Calu3 (cell line): ENCODE data around the gene PROCR. TPM values are rescaled to one million over a fixed set of nuclear protein-coding genes. Genes with fewer than 3 reads are reported as not detected.

Source experiments
- BruUV-seq: library from RNA; stranded (reverse); fragments of 400-500 nt; replicated peaks from 2 replicates; lab custom pipeline; 2021; lab: Mats Ljungman, UMichigan
- CTCF ChIA-PET: fragments of 300-600 bp; sonication (Branson Sonifier 250); formaldehyde crosslinking; loops from one replicate; lab custom pipeline; 2022; ENCODE audit warnings: antibody characterized with exemption; lab: Charles Lee
- DNase-seq: peaks from one replicate; pipeline ENCODE4 v3.0.0; 2022
- H3K27ac Mint-ChIP-seq: one replicate; pipeline ENCODE4 v1.8.0; 2022; ENCODE audit warnings: mixed read lengths; ENCODE audit not compliant: unreplicated experiment
- H3K27me3 Mint-ChIP-seq: one replicate; pipeline ENCODE4 v1.8.0; 2022; ENCODE audit warnings: mixed read lengths; ENCODE audit not compliant: unreplicated experiment
- H3K36me3 Mint-ChIP-seq: one replicate; pipeline ENCODE4 v1.8.0; 2022; ENCODE audit warnings: mild to moderate bottlenecking, moderate library complexity, mixed read lengths; ENCODE audit not compliant: insufficient read depth, unreplicated experiment
- H3K4me1 Mint-ChIP-seq: one replicate; pipeline ENCODE4 v1.8.0; 2022; ENCODE audit warnings: mild to moderate bottlenecking, low read depth, mixed read lengths; ENCODE audit not compliant: unreplicated experiment
- H3K4me3 Mint-ChIP-seq: one replicate; pipeline ENCODE4 v1.8.0; 2022; ENCODE audit warnings: mild to moderate bottlenecking, low read depth, moderate library complexity, mixed read lengths; ENCODE audit not compliant: unreplicated experiment
- H3K9me3 Mint-ChIP-seq: one replicate; pipeline ENCODE4 v1.8.0; 2022; ENCODE audit warnings: low read depth, mixed read lengths; ENCODE audit not compliant: unreplicated experiment
- intact Hi-C: fragments of 100-400 bp; cut with micrococcal nuclease; formaldehyde crosslinking; loops from one replicate; pipeline ENCODE4 v1.10.0; 2022; ENCODE audit not compliant: unreplicated experiment
- total RNA-seq: library from RNA; stranded (reverse); gene quantifications from 2 replicates; pipeline ENCODE4 v1.2.3, GENCODE V29; 2022
- TF ChIP-seq, protein P1 (sequence below): fragments of 200-600 bp; IDR thresholded peaks from one replicate; pipeline ENCODE4 v1.8.0; 2022; ENCODE audit warnings: antibody characterized with exemption; ENCODE audit not compliant: unreplicated experiment

The PROCR gene
- total RNA-seq, 1 experiment from 2014 or later = 9.7 TPM

DNA sequence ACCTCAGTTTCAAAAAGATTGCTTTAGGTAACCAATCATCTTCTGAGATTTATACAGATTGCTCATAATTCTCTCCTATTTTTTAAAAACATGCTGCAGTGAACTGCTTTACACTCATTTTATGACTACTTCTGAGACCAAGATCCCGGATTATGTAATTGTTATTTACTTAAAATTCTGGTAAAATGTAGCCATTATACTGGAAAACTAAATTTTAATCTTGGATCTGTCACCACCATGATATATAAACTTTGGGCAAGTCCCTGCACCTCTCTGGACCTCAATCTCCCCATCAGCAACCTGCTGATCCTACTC lies 477 bp upstream of the PROCR start:
- CTCF ChIA-PET = interaction anchor here (1.5 kb wide), 1 partner anchor 26 kb away, joined by 4 read pairs; no protein-coding TSS in a partner anchor
- Mint-ChIP-seq H3K36me3 (peaks cover 8% of the 10 kb centered on the region), H3K27me3 (no peaks in the 10 kb centered on the region), H3K4me3 (peak overlapping the region; percentile 58), H3K27ac (peak overlapping the region; percentile 5), H3K9me3 (no peaks in the 10 kb centered on the region), H3K4me1 (peaks cover 13% of the 10 kb centered on the region)
- intact Hi-C loops = no loop called here
- TF ChIP-seq, protein P1, sequence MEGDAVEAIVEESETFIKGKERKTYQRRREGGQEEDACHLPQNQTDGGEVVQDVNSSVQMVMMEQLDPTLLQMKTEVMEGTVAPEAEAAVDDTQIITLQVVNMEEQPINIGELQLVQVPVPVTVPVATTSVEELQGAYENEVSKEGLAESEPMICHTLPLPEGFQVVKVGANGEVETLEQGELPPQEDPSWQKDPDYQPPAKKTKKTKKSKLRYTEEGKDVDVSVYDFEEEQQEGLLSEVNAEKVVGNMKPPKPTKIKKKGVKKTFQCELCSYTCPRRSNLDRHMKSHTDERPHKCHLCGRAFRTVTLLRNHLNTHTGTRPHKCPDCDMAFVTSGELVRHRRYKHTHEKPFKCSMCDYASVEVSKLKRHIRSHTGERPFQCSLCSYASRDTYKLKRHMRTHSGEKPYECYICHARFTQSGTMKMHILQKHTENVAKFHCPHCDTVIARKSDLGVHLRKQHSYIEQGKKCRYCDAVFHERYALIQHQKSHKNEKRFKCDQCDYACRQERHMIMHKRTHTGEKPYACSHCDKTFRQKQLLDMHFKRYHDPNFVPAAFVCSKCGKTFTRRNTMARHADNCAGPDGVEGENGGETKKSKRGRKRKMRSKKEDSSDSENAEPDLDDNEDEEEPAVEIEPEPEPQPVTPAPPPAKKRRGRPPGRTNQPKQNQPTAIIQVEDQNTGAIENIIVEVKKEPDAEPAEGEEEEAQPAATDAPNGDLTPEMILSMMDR = no peak
- DNase-seq = no peak
- no TSS peak for BruUV-seq

DNA sequence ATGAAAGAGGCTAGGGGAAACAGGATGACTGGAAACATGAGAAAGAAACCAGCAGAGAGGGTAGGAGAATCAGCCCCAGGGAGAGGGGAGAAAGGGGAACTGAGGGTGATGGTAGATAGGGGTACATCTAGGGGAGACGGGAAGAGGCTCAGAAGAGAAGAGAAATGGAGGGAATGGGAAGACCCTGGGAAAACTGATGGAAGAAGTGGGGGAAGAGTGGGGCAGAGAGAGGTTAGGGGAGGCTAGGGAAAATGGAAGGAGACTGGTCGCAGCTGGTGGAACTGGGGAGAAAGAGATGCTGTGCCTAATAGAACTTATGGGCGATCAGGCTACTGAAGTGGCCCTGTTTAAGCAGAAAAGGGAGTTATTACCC lies 548 bp downstream of the PROCR start:
- no peaks in the 10 kb centered on the region for H3K27me3 Mint-ChIP-seq
- H3K36me3 Mint-ChIP-seq = peaks cover 8% of the 10 kb centered on the region
- TF ChIP-seq, protein P1 = no peak
- H3K4me1 Mint-ChIP-seq = peaks cover 13% of the 10 kb centered on the region
- H3K4me3 Mint-ChIP-seq = peak overlapping the region; percentile 58
- BruUV-seq = no TSS peak
- H3K9me3 Mint-ChIP-seq = no peaks in the 10 kb centered on the region
- CTCF ChIA-PET = interaction anchor here (0.9 to 1.5 kb wide), 2 partner anchors 27 to 712 kb away, joined by 4 to 5 read pairs; no protein-coding TSS in a partner anchor
- DNase-seq = no peak
- no peak overlapping the region for H3K27ac Mint-ChIP-seq
- intact Hi-C loops = no loop called here

DNA sequence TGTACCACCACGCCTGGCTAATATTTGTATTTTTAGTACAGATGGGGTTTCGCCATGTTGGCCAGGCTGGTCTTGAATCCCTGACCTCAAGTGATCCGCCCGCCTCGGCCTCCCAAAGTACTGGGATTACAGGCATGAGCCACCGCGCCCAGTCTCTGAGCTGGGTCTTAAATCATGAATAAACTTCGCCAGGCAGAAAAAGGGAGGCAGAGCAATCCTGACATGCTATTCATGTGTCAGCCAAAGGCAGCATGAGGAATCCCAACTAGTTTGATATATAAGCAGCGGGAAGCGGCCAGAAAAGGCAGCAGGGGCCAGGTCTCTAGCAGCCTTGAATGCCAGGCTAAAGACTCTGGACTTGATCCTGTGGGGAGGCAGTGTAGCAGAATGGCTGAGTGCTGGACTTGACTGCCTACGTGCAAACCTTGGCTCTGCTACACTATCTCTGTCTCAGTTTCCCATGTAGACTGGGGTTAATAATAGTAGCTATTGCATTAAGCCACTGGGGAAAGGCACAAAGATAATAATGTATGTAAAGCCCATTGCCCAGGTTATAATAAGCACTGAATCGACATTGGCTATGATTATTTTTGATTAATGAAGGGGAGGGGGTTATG lies 1.8 kb downstream of the PROCR start:
- no TSS peak for BruUV-seq
- Mint-ChIP-seq H3K4me3 (no peak overlapping the region), H3K4me1 (peaks cover 13% of the 10 kb centered on the region), H3K36me3 (peaks cover 8% of the 10 kb centered on the region), H3K27ac (no peak overlapping the region), H3K9me3 (no peaks in the 10 kb centered on the region), H3K27me3 (no peaks in the 10 kb centered on the region)
- CTCF ChIA-PET = interaction anchor here (0.8 kb wide), 1 partner anchor 29 kb away, joined by 3 read pairs; no protein-coding TSS in a partner anchor
- TF ChIP-seq, protein P1 = no peak
- no peak for DNase-seq
- intact Hi-C loops = no loop called here

DNA sequence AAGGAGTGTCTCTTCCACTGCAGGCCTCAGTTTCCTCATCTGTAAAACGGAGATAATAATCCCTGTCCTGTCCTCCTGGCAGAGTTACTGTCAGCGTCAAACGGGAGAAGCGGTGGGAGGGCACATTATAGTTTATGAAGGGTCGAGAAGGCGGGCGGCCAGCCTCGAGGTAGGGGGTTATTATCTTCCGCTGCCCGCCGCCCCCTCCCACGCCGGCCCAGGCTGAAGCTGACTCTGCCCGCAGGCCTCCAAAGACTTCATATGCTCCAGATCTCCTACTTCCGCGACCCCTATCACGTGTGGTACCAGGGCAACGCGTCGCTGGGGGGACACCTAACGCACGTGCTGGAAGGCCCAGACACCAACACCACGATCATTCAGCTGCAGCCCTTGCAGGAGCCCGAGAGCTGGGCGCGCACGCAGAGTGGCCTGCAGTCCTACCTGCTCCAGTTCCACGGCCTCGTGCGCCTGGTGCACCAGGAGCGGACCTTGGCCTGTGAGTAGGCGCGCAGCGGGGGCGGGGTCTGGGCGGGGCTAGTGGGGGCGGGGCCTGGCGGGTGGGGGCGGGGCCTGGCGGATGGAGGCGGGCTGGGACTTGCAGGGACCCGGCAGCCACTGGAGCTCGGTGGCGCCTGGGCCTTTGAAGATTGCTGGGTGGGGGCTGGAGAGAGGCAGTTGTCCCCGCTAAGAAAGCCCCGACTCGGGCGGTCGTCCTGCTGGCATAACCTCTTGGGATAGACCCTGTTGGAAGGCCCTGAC lies 2.8 kb downstream of the PROCR start:
- no TSS peak for BruUV-seq
- CTCF ChIA-PET = interaction anchor here (0.6 kb wide), 1 partner anchor 82 kb away, joined by 5 read pairs; no protein-coding TSS in a partner anchor
- no peaks in the 10 kb centered on the region for H3K9me3 Mint-ChIP-seq
- TF ChIP-seq, protein P1 = no peak
- no peaks in the 10 kb centered on the region for H3K27me3 Mint-ChIP-seq
- peaks cover 19% of the 10 kb centered on the region for H3K4me1 Mint-ChIP-seq
- peaks cover 8% of the 10 kb centered on the region for H3K36me3 Mint-ChIP-seq
- intact Hi-C loops = no loop called here
- H3K4me3 Mint-ChIP-seq = no peak overlapping the region
- no peak for DNase-seq
- no peak overlapping the region for H3K27ac Mint-ChIP-seq
